GM18909 (cell line): ENCODE data around the gene COQ5.

Experiments used
- ATAC-seq: cut with Tn5 transposase; IDR thresholded peaks from one replicate; pipeline ENCODE4 v1.9.1; 2021; ENCODE audit warnings: mild to moderate bottlenecking; ENCODE audit not compliant: unreplicated experiment, poor library complexity

COQ5 gene

DNA sequence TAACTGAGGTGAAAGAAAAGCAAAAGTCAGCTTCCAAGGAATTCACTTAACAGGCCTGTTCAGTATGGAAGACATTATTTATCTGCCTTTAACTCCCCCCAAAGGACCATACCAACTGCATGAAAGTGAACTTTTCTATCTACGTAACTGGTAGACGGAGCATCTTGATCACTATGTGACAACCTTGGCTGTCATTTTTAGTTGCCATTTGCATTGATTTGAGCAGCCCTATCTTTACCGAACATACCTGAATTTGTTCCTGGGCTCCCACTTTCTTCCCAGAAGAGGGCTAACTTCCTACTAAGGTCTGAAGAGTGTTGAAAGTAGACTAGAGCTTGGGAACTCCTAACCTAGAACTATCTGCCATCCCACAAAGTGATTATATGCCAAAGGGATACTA is 68.8 kb downstream of the COQ5 start:
- ATAC-seq: no peak

DNA sequence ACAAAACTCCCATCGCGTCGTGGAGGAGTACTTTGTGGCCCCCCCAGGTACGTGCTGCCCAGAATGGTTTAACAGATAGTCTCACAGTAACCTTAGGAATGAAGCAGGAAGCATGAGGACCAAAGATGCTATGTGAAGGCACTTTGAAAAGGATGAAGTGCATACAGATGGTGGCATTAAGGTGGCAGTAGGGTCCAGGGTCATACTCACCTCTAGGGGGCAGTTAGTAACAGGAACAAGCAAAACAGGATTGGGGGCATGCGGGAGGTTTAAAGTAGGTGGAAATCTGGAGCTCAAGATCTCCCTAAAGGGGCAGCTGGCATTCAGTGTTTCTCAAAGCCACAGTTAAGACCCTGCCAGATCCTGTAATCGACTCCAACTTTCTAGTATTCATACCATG is 71.8 kb downstream of the COQ5 start:
- no peak for ATAC-seq

DNA sequence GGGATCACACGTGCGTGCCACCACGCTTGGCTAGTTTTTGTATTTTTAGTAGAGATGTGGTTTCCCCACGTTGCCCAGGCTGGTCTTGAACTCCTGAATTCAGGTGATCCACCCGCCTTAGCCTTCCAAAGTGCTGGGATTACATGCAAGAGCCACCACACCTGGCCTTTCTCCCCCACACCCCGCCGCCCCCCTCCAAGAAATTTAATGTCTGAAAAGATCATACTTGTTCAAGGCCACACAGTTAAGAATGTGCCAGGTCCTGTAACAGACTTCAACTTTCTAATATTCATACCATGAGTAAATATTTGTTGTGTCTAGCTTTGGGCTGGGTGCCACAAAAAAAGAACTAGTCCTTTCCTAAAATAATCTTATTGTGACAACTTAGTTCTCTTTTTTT is 73.7 kb downstream of the COQ5 start:
- ATAC-seq: no peak

DNA sequence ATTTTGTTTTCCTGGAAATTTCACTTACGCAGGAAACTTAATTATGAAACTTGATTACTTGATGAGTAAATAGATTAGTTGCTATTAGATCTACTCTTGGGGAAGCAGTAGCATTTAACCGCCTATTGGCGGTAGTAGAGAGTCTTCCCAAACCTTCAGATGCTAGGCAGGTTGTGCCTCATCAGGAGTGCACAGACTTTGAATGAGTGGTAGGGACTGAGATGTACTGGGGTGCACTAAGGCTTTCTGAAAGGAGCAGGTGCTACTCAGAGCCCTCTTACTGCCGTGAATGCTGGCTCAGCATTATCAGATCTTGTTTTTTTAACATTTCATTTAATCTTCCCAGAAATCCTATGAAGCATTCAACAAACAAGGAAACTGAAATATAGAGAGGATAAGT is 75.0 kb downstream of the COQ5 start:
- no peak for ATAC-seq
